HG03175 (cell line): ENCODE measurements around the gene ZNF568.

ENCODE experiments used
- ATAC-seq: cut with Tn5 transposase; IDR thresholded peaks from one replicate; pipeline ENCODE4 v1.9.1; 2021; ENCODE audit warnings: mild to moderate bottlenecking, moderate library complexity; ENCODE audit not compliant: unreplicated experiment

ZNF568 gene

DNA sequence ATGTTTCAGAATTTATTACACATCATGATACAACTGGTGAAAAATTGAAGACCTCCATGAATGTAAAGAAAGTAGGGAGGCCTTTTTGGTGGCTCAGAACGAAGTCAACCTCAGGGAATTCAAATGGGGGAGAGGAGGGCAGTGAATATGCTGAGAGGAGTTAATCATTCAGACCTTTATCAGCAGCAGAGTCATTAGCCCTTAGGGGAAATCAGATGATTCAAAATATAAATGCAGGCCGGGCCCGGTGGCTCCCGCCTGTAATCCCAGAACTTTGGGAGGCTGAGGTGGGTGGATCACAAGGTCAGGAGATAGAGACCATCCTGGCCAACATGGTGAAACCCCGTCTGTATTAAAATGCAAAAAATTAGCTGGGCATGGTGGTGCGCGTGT lies 81.7 kb downstream of the ZNF568 start:
- ATAC-seq = no peak

GRCh38 chr19:36999313-36999712 lies 83.2 kb downstream of the ZNF568 start:
- no peak for ATAC-seq

GRCh38 chr19:37007587-37008220 lies 91.6 kb downstream of the ZNF568 start:
- ATAC-seq = no peak

- no peak for ATAC-seq
Observed at GRCh38 chr19:37009871-37010270, 93.7 kb downstream of the ZNF568 start.

DNA sequence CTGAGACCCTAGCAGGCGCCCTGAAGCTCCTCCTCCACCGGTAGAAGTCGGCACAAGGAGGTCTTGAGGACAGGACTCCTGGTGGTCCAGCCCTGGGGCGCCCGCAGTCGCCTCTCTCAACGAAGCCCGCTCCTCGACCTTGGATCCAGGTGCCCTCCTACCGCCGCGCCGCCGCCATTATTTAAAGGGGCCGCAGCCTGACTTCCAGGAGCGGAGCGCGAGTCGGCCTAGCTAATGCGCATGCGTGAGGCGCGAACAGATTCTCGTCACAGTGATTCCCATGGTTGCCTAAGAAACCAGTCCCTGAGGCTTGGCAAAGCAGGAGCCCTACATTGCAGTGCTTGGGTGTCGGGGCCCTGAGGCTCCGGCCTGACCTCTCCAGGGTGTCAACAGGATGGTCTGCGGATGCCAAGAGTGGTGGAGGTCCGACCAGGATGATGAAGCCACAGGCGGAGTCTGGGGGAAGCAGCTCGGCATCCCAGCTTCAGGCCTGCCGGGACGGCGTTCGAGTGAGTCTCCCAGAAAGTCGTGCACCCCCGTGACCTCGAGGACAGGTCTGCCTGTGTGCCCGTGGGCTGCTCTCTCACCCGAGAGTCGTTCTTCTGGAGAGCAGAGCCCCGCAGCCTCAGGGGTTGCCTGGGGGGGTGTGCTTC lies 96.1 kb downstream of the ZNF568 start:
- ATAC-seq = no peak

DNA sequence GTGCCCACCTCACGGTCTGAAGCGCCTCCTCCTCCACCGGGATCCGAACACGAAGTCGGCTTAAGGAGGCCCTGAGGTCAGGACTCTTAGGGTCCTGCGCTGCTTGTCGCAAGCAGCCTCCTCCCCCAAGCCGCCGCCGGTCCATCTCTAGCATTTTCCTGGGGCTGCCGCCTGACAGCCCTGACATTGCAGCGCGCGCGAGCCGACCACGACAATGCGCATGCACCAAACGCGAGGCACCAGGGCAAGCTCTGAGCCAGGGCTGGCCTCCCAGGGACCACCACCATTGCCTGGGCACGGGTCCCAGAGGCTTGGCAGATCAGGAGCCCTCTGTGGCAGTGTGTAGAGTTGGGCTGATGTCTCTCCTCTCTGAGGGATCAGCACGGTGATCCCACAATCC lies 98.3 kb downstream of the ZNF568 start:
- no peak for ATAC-seq

GRCh38 chr19:37045140-37045539 lies 129.0 kb downstream of the ZNF568 start:
- ATAC-seq = no peak
